ENCODE measurements around the gene SPOCD1.

The SPOCD1 gene

DNA sequence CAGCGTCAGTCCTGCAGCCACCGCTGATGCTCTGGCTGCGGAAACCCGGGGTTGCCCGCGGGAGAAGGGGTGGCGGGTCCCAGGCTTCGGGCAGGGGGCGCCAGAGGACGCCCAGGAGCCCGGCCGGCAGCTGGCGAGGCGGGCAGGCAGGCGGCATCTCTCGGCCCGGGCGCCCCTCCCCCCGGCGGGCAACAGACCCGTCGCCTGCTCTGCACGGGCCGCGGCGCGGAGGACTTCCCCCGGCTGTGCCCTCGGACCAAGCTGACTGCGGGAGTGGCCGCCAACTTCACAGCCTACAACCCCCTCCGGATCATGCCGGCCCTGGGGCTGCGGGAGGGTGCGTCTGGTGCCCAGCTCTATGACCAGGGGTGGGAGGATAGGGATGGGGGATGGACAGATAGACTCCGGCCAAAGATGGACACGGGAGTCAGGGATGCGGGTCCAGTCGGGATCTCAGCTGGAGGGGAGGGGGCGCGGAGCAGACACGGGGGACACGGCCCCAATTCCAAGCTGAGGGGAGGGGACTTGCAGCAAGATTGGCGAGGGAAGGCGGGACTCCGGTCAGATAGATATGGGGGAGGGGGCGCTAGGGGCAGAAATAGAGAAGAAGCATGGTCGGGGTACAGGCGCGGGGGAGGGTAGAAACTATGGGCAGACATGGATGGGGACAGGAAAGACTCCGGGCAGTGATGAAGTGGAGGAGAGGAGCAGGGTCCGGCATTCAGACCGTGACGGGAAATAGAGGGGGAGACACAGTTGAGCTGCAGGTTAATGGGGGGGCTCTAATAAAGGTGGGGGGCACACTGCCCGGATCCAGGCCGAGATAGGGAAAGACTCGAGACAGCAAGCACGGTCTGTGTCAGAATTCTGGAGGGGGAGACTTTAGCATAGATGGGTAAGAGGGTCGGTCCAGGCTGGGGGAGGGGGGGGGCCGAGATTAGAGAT is 52.8 kb downstream of the SPOCD1 start (continued):
- no peak for TF ChIP-seq PRDM2 (tag by site-specific recombination; IDR thresholded peaks at IDR 0.05; ENCODE audit: borderline replicate concordance)
- TF ChIP-seq ZNF19 (tag by site-specific recombination; IDR thresholded peaks at IDR 0.05; ENCODE audit: low read depth) = no peak
- TF ChIP-seq, protein P1, sequence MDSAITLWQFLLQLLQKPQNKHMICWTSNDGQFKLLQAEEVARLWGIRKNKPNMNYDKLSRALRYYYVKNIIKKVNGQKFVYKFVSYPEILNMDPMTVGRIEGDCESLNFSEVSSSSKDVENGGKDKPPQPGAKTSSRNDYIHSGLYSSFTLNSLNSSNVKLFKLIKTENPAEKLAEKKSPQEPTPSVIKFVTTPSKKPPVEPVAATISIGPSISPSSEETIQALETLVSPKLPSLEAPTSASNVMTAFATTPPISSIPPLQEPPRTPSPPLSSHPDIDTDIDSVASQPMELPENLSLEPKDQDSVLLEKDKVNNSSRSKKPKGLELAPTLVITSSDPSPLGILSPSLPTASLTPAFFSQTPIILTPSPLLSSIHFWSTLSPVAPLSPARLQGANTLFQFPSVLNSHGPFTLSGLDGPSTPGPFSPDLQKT (IDR thresholded peaks at IDR 0.05; ENCODE audit: borderline replicate concordance, low read depth, low read length) = no peak
- peak; percentile 82 for TF ChIP-seq ZNF398 (tag by site-specific recombination; IDR thresholded peaks at IDR 0.05)
- TF ChIP-seq, protein P2, sequence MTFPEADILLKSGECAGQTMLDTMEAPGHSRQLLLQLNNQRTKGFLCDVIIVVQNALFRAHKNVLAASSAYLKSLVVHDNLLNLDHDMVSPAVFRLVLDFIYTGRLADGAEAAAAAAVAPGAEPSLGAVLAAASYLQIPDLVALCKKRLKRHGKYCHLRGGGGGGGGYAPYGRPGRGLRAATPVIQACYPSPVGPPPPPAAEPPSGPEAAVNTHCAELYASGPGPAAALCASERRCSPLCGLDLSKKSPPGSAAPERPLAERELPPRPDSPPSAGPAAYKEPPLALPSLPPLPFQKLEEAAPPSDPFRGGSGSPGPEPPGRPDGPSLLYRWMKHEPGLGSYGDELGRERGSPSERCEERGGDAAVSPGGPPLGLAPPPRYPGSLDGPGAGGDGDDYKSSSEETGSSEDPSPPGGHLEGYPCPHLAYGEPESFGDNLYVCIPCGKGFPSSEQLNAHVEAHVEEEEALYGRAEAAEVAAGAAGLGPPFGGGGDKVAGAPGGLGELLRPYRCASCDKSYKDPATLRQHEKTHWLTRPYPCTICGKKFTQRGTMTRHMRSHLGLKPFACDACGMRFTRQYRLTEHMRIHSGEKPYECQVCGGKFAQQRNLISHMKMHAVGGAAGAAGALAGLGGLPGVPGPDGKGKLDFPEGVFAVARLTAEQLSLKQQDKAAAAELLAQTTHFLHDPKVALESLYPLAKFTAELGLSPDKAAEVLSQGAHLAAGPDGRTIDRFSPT (tag by site-specific recombination; IDR thresholded peaks at IDR 0.05) = peak; percentile 77
- no peak for TF ChIP-seq OSR2 (tag by site-specific recombination; IDR thresholded peaks at IDR 0.05)
- TF ChIP-seq KLF8 (tag by site-specific recombination; IDR thresholded peaks at IDR 0.05) = peak; percentile 15; the same call in 1 of the 2 replicates
- TF ChIP-seq ATF2 (tag by site-specific recombination; IDR thresholded peaks at IDR 0.05; ENCODE audit: low read depth) = no peak
- no peak for TF ChIP-seq TCF7L2 (IDR thresholded peaks at IDR 0.05; ENCODE audit: borderline replicate concordance, low read depth, low read length)
- TF ChIP-seq ZNF202 (tag by site-specific recombination; IDR thresholded peaks at IDR 0.05; ENCODE audit: borderline replicate concordance) = no peak
- TF ChIP-seq ZNF16 (tag by site-specific recombination; IDR thresholded peaks at IDR 0.05; ENCODE audit: low read depth) = no peak
- no peak for TF ChIP-seq ZNF184 (tag by site-specific recombination; IDR thresholded peaks at IDR 0.05)
- no peak for TF ChIP-seq ZNF221 (tag by site-specific recombination; IDR thresholded peaks at IDR 0.05; ENCODE audit: borderline replicate concordance)
- no peak for TF ChIP-seq ZNF146 (tag by site-specific recombination; IDR thresholded peaks at IDR 0.05)
- no peak for TF ChIP-seq HOXC10 (CRISPR knock-in tag; IDR thresholded peaks at IDR 0.05)
- no peak for TF ChIP-seq TSHZ1 (tag by site-specific recombination; IDR thresholded peaks at IDR 0.05; ENCODE audit: borderline replicate concordance)
- TF ChIP-seq, protein P3, sequence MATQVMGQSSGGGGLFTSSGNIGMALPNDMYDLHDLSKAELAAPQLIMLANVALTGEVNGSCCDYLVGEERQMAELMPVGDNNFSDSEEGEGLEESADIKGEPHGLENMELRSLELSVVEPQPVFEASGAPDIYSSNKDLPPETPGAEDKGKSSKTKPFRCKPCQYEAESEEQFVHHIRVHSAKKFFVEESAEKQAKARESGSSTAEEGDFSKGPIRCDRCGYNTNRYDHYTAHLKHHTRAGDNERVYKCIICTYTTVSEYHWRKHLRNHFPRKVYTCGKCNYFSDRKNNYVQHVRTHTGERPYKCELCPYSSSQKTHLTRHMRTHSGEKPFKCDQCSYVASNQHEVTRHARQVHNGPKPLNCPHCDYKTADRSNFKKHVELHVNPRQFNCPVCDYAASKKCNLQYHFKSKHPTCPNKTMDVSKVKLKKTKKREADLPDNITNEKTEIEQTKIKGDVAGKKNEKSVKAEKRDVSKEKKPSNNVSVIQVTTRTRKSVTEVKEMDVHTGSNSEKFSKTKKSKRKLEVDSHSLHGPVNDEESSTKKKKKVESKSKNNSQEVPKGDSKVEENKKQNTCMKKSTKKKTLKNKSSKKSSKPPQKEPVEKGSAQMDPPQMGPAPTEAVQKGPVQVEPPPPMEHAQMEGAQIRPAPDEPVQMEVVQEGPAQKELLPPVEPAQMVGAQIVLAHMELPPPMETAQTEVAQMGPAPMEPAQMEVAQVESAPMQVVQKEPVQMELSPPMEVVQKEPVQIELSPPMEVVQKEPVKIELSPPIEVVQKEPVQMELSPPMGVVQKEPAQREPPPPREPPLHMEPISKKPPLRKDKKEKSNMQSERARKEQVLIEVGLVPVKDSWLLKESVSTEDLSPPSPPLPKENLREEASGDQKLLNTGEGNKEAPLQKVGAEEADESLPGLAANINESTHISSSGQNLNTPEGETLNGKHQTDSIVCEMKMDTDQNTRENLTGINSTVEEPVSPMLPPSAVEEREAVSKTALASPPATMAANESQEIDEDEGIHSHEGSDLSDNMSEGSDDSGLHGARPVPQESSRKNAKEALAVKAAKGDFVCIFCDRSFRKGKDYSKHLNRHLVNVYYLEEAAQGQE (tag by site-specific recombination; IDR thresholded peaks at IDR 0.05) = no peak

Measured in HEK293 (cell line).